ENCODE data around the gene PCSK5.

The PCSK5 gene

DNA sequence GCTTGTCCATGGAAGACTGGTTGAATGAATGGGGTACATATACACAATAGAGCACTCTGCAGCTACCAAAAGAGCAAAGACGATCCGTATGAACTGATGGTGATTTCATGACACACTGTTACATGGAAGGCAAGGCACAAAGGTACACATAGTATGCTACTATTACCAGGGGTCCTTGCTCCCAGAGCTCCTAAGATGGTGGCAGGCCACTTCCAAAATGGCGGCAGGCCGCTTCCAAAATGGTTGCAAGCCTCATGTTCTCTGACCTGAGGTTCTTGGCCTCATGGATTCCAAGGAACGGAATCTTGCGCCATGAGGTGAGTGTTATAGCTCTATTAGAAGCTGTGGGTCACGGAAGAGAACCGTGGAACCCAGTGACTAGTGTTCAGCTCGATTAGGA is 356.2 kb downstream of the PCSK5 start:
- DNase-seq: no peak
- H3K27me3 ChIP-seq (replicated peaks): no peaks in the 10 kb centered on the region
- in situ Hi-C loops (cut with HindIII; ENCODE audit: low pct_ligation_motif_present, low sequenced_read_pairs): no loop called here
- H3K36me3 ChIP-seq (replicated peaks): no peaks in the 10 kb centered on the region
- H3K4me3 ChIP-seq (ENCODE audit: low read depth, low read length): no peak overlapping the region
- H3K27ac ChIP-seq: no peak overlapping the region
- TF ChIP-seq, protein P1, sequence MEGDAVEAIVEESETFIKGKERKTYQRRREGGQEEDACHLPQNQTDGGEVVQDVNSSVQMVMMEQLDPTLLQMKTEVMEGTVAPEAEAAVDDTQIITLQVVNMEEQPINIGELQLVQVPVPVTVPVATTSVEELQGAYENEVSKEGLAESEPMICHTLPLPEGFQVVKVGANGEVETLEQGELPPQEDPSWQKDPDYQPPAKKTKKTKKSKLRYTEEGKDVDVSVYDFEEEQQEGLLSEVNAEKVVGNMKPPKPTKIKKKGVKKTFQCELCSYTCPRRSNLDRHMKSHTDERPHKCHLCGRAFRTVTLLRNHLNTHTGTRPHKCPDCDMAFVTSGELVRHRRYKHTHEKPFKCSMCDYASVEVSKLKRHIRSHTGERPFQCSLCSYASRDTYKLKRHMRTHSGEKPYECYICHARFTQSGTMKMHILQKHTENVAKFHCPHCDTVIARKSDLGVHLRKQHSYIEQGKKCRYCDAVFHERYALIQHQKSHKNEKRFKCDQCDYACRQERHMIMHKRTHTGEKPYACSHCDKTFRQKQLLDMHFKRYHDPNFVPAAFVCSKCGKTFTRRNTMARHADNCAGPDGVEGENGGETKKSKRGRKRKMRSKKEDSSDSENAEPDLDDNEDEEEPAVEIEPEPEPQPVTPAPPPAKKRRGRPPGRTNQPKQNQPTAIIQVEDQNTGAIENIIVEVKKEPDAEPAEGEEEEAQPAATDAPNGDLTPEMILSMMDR (IDR thresholded peaks at IDR 0.05; ENCODE audit: low read depth, low read length, missing control alignments): no peak

DNA sequence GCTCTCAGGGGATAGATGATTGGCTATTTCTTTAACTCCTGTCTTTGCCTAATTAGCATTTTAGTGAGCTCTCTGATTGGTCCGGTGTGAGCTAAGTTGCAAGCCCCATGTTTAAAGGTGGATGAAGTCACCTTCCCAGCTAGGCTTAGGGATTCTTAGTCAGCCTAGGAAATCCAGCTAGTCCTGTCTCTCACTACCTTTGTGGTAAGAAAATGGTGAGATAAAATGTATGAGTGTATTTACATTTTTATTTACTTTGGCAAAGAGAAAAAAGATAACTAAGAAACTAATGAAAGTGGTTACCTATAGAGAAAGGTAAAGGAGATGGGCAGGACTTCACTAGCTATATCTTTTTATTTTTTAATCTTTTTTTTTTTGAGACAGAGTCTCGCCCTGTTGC is 357.0 kb downstream of the PCSK5 start:
- Histone ChIP-seq H3K27ac (no peak overlapping the region), H3K4me3 (ENCODE audit: low read depth, low read length) (no peak overlapping the region), H3K27me3 (replicated peaks) (no peaks in the 10 kb centered on the region), H3K36me3 (replicated peaks) (no peaks in the 10 kb centered on the region)
- in situ Hi-C loops (cut with HindIII; ENCODE audit: low pct_ligation_motif_present, low sequenced_read_pairs): no loop called here
- TF ChIP-seq, protein P1 (IDR thresholded peaks at IDR 0.05; ENCODE audit: low read depth, low read length, missing control alignments): no peak
- no peak for DNase-seq

DNA sequence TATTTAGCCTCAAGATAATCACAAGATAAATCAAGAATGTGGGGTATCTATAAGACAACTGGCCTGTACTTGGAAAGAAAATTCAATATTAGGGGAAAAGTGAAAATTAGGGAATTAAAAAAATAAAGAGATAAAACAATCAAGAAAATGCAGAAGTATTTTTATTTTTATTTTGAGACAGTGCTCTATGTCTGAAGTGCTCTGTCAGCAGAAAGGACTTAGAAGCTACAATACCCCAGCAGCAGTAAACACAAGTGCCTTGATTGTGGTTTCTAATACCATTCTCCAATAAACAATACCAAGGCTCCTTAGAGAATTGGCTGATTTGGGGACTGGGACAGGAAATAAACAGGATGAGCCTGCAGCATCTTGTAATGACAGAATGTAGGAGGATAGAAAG is 358.8 kb downstream of the PCSK5 start:
- DNase-seq: no peak
- in situ Hi-C loops (cut with HindIII; ENCODE audit: low pct_ligation_motif_present, low sequenced_read_pairs): no loop called here
- TF ChIP-seq, protein P1 (IDR thresholded peaks at IDR 0.05; ENCODE audit: low read depth, low read length, missing control alignments): no peak
- Histone ChIP-seq H3K27ac (no peak overlapping the region), H3K27me3 (replicated peaks) (no peaks in the 10 kb centered on the region), H3K4me3 (ENCODE audit: low read depth, low read length) (no peak overlapping the region), H3K36me3 (replicated peaks) (no peaks in the 10 kb centered on the region)

- TF ChIP-seq, protein P1 (IDR thresholded peaks at IDR 0.05; ENCODE audit: low read depth, low read length, missing control alignments): no peak
- peak; percentile 80 for DNase-seq
- no peaks in the 10 kb centered on the region for H3K36me3 ChIP-seq (replicated peaks)
- H3K27ac ChIP-seq: peak overlapping the region; percentile 69
- H3K4me3 ChIP-seq (ENCODE audit: low read depth, low read length): no peak overlapping the region
- no peaks in the 10 kb centered on the region for H3K27me3 ChIP-seq (replicated peaks)
- in situ Hi-C loops (cut with HindIII; ENCODE audit: low pct_ligation_motif_present, low sequenced_read_pairs): no loop called here
These were observed 365.4 kb downstream of the PCSK5 start for GRCh38 chr9:76255781-76256455.

DNA sequence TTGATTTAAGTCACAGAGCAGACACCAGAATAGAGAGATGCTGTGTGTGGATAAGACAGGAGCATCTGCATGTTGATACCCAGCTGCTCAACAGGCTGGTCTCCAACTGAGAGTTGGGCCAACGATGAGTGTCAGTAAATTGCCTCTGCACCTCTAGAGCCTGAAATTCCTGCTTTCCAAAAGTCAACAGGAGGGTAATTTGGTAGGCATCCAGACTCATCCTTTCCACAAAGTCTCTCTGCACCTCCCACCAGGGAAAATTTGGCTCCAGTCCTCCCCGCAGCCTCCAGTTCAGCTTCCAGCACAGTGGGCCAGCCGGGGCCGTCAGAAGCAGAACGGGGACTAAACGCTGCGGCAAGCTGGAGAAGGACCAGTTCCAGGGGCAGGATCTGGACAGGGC is 366.8 kb downstream of the PCSK5 start:
- Histone ChIP-seq H3K27me3 (replicated peaks) (no peaks in the 10 kb centered on the region), H3K4me3 (ENCODE audit: low read depth, low read length) (no peak overlapping the region), H3K27ac (no peak overlapping the region), H3K36me3 (replicated peaks) (no peaks in the 10 kb centered on the region)
- DNase-seq: no peak
- TF ChIP-seq, protein P1 (IDR thresholded peaks at IDR 0.05; ENCODE audit: low read depth, low read length, missing control alignments): no peak
- in situ Hi-C loops (cut with HindIII; ENCODE audit: low pct_ligation_motif_present, low sequenced_read_pairs): no loop called here
